ENCODE data around the gene GINS1. TPM values are rescaled to one million over a fixed set of nuclear protein-coding genes. Genes with fewer than 3 reads are reported as not detected.

The GINS1 gene
- total RNA-seq, 2 experiments from 2014 or later = 34.9 to 35.9 TPM

- CTCF ChIA-PET = no interaction called here
- ATAC-seq (no peak), DNase-seq (no peak)
- H3K36me3 Mint-ChIP-seq (ENCODE audit: low read depth) = no peaks in the 10 kb centered on the region
- no peaks in the 10 kb centered on the region for H3K9me3 Mint-ChIP-seq
- H3K4me3 Mint-ChIP-seq = no peak overlapping the region
- H3K27me3 Mint-ChIP-seq = no peaks in the 10 kb centered on the region
- POLR2A ChIA-PET = interaction anchor here (0.6 kb wide), 2 partner anchors 81 to 241 kb away, joined by 3 read pairs; no protein-coding TSS in a partner anchor
- no peak for TF ChIP-seq CTCF (IDR thresholded peaks at IDR 0.05)
- H3K4me1 Mint-ChIP-seq (ENCODE audit: low read depth) = peaks cover 24% of the 10 kb centered on the region
- H3K27ac Mint-ChIP-seq = no peak overlapping the region
- intact Hi-C loops (cut with micrococcal nuclease) = loop anchor here (10.0 kb wide), 1 partner anchor 97 kb away; the partner anchor contains the start of gene NINL
Measured at GRCh38 chr20:25487306-25487705, 79.8 kb downstream of the GINS1 start.

GRCh38 chr20:25487975-25488374 lies 80.5 kb downstream of the GINS1 start:
- Mint-ChIP-seq H3K9me3 (no peaks in the 10 kb centered on the region), H3K4me3 (no peak overlapping the region), H3K36me3 (ENCODE audit: low read depth) (no peaks in the 10 kb centered on the region), H3K4me1 (ENCODE audit: low read depth) (peaks cover 24% of the 10 kb centered on the region), H3K27me3 (no peaks in the 10 kb centered on the region), H3K27ac (no peak overlapping the region)
- CTCF ChIA-PET = no interaction called here
- no peak for DNase-seq
- TF ChIP-seq CTCF (IDR thresholded peaks at IDR 0.05) = no peak
- POLR2A ChIA-PET = interaction anchor here (0.6 kb wide), 1 partner anchor 82 kb away, joined by 3 read pairs; no protein-coding TSS in a partner anchor
- intact Hi-C loops (cut with micrococcal nuclease) = loop anchor here (10.0 kb wide), 1 partner anchor 97 kb away; the partner anchor contains the start of gene NINL
- no peak for ATAC-seq

DNA sequence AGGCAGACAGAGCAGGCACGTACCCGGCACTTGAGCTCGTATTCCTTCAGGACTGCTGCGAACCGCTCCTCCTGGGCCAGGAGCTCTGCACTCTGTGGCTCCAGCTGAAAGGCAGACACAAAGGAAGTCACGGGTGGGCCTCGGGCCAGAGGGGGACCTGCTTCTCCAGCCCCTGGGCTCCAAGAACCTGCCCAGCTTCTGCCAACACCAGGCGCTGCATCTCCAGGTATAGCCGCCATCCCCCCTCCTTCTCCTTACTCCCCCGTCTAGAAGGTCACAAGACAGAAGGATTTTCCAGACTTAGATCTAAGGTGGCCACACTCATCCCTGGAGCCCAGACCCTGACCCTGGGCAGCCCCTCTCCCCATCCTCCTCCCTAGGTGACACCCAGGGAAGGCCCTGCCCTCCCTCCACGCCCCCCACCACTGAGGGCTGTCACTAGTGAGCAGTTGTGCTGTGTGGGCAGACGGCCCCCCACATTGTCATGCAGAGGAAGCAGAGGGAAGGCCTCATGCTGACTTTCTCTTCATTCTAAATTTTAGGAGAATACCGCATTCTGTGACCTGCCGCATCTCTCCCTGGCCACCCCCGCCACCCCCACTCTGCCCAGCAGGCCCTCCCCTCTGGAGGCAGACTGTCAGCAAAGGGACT lies 81.9 kb downstream of the GINS1 start:
- CTCF ChIA-PET = no interaction called here
- ATAC-seq = no peak
- Mint-ChIP-seq H3K9me3 (no peaks in the 10 kb centered on the region), H3K4me1 (ENCODE audit: low read depth) (peaks cover 21% of the 10 kb centered on the region), H3K36me3 (ENCODE audit: low read depth) (no peaks in the 10 kb centered on the region), H3K4me3 (no peak overlapping the region), H3K27ac (no peak overlapping the region), H3K27me3 (no peaks in the 10 kb centered on the region)
- DNase-seq = no peak
- POLR2A ChIA-PET = no interaction called here
- no peak for TF ChIP-seq CTCF (IDR thresholded peaks at IDR 0.05)
- intact Hi-C loops (cut with micrococcal nuclease) = loop anchor here (10.0 kb wide), 1 partner anchor 95 kb away; the partner anchor contains the start of gene NINL

DNA sequence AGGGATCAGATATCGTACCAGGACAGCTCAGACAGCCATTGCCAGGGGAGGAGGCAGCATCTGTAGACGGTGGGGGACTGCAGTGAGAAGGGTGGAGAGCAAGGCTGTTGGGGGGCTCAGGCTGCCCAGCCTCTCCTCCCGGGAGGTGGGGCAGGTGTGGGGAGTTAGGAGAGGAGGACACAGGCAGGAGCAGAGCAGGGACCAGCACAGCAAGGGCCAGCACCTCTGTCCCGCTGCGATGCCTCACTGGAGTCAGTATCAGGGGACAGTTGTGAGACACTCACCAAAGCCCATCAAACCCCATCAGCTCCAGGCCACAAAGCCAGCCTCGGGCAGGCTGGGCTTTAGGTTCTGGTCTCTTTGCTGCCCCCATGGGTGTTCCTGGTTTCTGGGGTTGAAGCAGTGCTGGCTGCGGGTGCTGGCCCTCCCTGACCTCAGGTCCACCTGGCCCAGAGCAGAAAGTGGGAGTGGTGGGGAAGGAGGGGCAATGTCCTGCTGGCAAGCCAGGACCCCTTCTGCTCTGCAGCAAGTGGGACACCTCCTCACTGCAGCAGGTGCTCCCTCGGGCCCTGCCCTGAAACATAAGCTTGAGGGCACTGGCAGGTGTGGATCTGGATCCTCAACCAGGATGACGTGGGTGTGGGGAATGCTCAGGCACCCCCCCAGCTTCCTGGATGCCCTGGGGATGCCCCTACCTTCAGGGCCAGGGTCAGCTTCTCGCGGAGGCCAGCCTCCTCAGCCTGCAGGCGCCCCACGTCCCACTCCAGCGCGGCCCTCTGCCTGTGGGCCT lies 83.4 kb downstream of the GINS1 start:
- H3K27ac Mint-ChIP-seq = no peak overlapping the region
- H3K4me3 Mint-ChIP-seq = no peak overlapping the region
- POLR2A ChIA-PET = no interaction called here
- no peak for TF ChIP-seq CTCF (IDR thresholded peaks at IDR 0.05)
- DNase-seq = no peak
- H3K36me3 Mint-ChIP-seq (ENCODE audit: low read depth) = no peaks in the 10 kb centered on the region
- H3K27me3 Mint-ChIP-seq = no peaks in the 10 kb centered on the region
- CTCF ChIA-PET = no interaction called here
- intact Hi-C loops (cut with micrococcal nuclease) = no loop called here
- no peak for ATAC-seq
- peaks cover 9% of the 10 kb centered on the region for H3K4me1 Mint-ChIP-seq (ENCODE audit: low read depth)
- H3K9me3 Mint-ChIP-seq = no peaks in the 10 kb centered on the region
